A673 (cell line): ENCODE results near the gene SYVN1.

Experiments
- CTCF ChIP-seq: fragments of 300-800, 200-600 bp; sonication (generic); conservative IDR thresholded peaks from 2 replicates; pipeline ENCODE4 v1.5.1; 2017; ENCODE audit warnings: low read depth, mild to moderate bottlenecking, antibody characterized with exemption, low read length, moderate library complexity, mixed read lengths
- EZH2 ChIP-seq: fragments of 200-600 bp; sonication (generic); IDR thresholded peaks from 2 replicates; pipeline ENCODE4 v1.6.1; 2017; ENCODE audit warnings: borderline replicate concordance, low read depth, mild to moderate bottlenecking, mixed read lengths, antibody characterized with exemption, low read length; ENCODE audit not compliant: poor library complexity, severe bottlenecking

- TF ChIP-seq CTCF (peak; percentile 96), EZH2 (no peak)
Measured at GRCh38 chr11:65110354-65110861, 23.9 kb downstream of the SYVN1 start.
